Lower lobe of right lung (tissue), 2 donors: ENCODE measurements around the gene PLD5. TPM values are rescaled to one million over a fixed set of nuclear protein-coding genes. Genes with fewer than 3 reads are reported as not detected.
"Not testable (repeated sequence)": the region's sequence is repeated elsewhere in the genome, so short reads cannot be mapped to it uniquely, and the experiment has no call there.

Experiments used
- ATAC-seq, 2 donors: fragments of 200-7000 bp; cut with Tn5 transposase; one replicate each; pipeline ENCODE4 v1.9.1; 2020 to 2022; ENCODE audit warnings: mild to moderate bottlenecking in 2 of 2, moderate library complexity in 2 of 2
- DNase-seq: peaks from one replicate; pipeline ENCODE4 v3.0.0-alpha.2; 2020
- H3K27ac ChIP-seq: fragments of 200-600 bp; one replicate; pipeline ENCODE4 v1.8.0; 2022
- H3K27me3 ChIP-seq: fragments of 200-600 bp; one replicate; pipeline ENCODE4 v1.8.0; 2022; ENCODE audit warnings: low read depth
- H3K36me3 ChIP-seq: fragments of 200-600 bp; one replicate; pipeline ENCODE4 v1.8.0; 2022; ENCODE audit warnings: mild to moderate bottlenecking
- H3K4me1 ChIP-seq: fragments of 200-600 bp; one replicate; pipeline ENCODE4 v1.8.0; 2022
- H3K4me3 ChIP-seq: fragments of 200-600 bp; one replicate; pipeline ENCODE4 v1.8.0; 2022; ENCODE audit warnings: mild to moderate bottlenecking
- H3K9me3 ChIP-seq: fragments of 200-600 bp; one replicate; pipeline ENCODE4 v1.8.0; 2022
- intact Hi-C: fragments of 100-400 bp; cut with DNase I; formaldehyde crosslinking; loops from one replicate; pipeline ENCODE4 v1.11.0; 2022
- total RNA-seq: library from RNA; stranded (reverse); fragmentation: NEBNext Ultra II Directional; extraction: Animal tissue kit (Norgen Biotek cat#: 25700); gene quantifications from one replicate; pipeline ENCODE4 v1.2.1, GENCODE V29; 2021
- TF ChIP-seq, protein P1 (sequence below): fragments of 200-600 bp; IDR thresholded peaks from one replicate; pipeline ENCODE4 v1.8.0; 2022; ENCODE audit warnings: antibody characterized with exemption, mild to moderate bottlenecking
- donor health status: DM: no; HTN: yes; CAD: no; lungs with severe emphysema.

Gene PLD5
- total RNA-seq, 1 donor from 2014 or later, result 0.21 TPM

DNA sequence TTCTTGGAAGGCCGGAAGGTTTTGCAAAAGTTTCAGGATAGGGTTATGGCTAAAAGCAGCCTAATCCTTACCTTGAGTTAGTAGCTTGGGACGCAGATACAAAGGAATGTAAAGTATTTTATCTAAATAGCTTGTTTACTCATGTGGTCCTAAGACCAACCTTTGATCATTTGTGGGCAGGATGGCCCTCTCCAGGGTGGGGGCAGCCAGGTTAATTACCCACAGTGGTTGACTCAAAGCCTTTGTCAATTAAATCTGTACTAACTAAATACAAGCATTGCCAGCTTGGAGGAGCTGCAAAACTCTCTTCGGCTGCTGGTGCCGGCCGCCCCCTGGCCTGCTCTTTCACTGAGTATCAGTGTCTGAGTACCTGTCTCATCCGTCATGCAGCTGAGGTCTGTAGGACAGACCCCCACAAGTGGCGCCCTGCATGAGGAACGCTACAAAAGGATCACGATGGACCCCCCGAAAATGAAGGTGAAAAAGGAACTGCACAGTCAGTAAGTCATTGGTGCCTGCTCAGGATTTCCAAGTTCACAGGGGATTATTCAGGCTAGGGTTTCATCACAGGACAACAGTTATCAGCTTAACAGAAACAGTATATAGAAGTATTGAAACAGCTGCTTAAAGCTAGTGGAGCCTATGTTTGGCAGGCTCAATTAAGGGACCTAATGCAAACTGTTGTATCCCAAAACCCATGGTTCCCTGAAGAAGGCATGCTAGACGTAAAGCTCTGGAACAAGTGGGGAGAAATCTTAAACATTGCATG, 313.1 kb downstream of the PLD5 start:
- TF ChIP-seq, protein P1, sequence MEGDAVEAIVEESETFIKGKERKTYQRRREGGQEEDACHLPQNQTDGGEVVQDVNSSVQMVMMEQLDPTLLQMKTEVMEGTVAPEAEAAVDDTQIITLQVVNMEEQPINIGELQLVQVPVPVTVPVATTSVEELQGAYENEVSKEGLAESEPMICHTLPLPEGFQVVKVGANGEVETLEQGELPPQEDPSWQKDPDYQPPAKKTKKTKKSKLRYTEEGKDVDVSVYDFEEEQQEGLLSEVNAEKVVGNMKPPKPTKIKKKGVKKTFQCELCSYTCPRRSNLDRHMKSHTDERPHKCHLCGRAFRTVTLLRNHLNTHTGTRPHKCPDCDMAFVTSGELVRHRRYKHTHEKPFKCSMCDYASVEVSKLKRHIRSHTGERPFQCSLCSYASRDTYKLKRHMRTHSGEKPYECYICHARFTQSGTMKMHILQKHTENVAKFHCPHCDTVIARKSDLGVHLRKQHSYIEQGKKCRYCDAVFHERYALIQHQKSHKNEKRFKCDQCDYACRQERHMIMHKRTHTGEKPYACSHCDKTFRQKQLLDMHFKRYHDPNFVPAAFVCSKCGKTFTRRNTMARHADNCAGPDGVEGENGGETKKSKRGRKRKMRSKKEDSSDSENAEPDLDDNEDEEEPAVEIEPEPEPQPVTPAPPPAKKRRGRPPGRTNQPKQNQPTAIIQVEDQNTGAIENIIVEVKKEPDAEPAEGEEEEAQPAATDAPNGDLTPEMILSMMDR, result no peak
- Histone ChIP-seq H3K36me3 (no peaks in the 10 kb centered on the region), H3K27me3 (peaks cover 4% of the 10 kb centered on the region), H3K9me3 (no peaks in the 10 kb centered on the region), H3K27ac (no peak overlapping the region), H3K4me1 (no peaks in the 10 kb centered on the region), H3K4me3 (no peak overlapping the region)
- DNase-seq, result no peak
- intact Hi-C loops, result no loop called here
- no peak for ATAC-seq

DNA sequence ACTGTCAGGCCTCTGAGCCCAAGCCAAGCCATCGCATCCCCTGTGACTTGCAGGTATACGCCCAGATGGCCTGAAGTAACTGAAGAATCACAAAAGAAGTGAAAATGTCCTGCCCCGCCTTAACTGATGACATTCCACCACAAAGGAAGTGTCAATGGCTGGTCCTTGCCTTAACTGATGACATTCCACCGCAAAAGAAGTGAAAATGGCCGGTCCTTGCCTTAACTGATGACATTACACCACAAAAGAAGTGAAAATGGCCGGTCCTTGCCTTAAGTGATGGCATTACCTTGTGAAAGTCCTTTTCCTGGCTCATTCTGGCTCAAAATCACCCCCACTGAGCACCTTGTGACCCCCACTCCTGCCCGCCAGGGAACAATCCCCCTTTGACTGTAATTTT, 314.2 kb downstream of the PLD5 start:
- H3K4me1 ChIP-seq, H3K9me3 ChIP-seq, H3K36me3 ChIP-seq, ATAC-seq, H3K4me3 ChIP-seq, H3K27ac ChIP-seq, intact Hi-C loops, H3K27me3 ChIP-seq, DNase-seq: not testable (repeated sequence)

DNA sequence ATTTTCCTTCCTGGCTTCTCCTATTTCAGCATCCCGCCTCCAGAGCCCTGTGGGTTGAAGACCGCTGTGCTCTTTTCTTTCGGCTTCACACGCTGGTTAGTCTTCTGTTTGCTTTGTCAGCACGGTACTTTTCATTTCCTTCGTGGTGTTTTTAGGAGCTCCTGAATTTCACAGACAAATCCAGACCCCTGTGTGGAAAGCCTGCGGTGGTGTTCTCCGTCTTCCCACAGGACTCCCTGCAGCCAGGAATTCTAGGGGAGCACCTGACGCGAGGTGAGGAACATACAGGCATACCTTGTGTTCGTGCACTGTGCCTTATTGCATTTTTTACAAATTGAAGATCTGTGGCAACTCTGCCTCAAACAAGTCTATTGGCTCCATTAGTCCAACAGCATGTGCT, 315.4 kb downstream of the PLD5 start:
- intact Hi-C loops, result no loop called here
- Histone ChIP-seq H3K4me3 (no peak overlapping the region), H3K27me3 (peaks cover 4% of the 10 kb centered on the region), H3K36me3 (no peaks in the 10 kb centered on the region), H3K9me3 (no peaks in the 10 kb centered on the region), H3K4me1 (no peaks in the 10 kb centered on the region), H3K27ac (no peak overlapping the region)
- TF ChIP-seq, protein P1, result no peak
- DNase-seq (no peak), ATAC-seq (no peak)

DNA sequence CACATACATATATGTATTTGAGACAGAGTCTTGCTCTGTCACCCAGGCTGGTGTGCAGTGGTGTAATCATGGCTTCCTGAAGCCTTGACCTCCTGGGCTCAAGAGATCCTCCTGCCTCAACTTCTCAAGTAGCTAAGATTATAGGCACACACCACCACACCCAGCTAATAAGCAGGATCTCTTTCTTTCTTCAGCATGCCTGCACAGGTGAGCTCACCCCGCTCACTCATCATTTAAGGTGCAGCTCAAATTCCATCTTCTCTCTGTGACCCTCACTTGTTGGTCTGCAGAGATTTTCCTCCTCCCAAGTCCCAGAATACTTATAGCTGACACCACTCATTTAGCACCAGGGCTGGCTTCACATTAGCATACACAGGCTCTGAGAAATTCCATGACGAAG, 316.5 kb downstream of the PLD5 start:
- ATAC-seq (no peak), DNase-seq (no peak)
- TF ChIP-seq, protein P1, result no peak
- H3K4me3 ChIP-seq, result no peak overlapping the region
- no peaks in the 10 kb centered on the region for H3K4me1 ChIP-seq
- H3K36me3 ChIP-seq, result no peaks in the 10 kb centered on the region
- peaks cover 4% of the 10 kb centered on the region for H3K27me3 ChIP-seq
- no peak overlapping the region for H3K27ac ChIP-seq
- intact Hi-C loops, result no loop called here
- no peaks in the 10 kb centered on the region for H3K9me3 ChIP-seq

DNA sequence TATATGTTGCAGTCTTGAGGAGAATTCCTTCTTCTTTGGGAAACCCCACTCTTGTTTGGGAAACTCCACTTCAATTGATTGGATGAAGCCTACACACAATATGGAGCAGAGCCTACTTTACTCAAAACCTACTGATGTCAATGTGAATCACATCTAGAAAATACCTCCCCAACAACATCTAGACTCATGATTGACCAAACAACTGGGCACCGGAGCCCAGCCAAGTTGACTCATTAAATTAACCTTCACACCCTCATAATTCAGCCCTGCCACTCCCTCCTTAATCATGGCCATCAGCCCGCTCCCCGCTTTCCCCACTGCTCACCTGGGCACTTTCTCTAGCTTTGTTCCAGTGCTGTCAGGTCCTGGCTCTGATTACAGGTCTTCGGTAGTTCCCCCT, 317.5 kb downstream of the PLD5 start:
- no peaks in the 10 kb centered on the region for H3K27me3 ChIP-seq
- no peak for DNase-seq
- no peak overlapping the region for H3K27ac ChIP-seq
- intact Hi-C loops, result no loop called here
- TF ChIP-seq, protein P1, result no peak
- no peak for ATAC-seq
- H3K4me1 ChIP-seq, result no peaks in the 10 kb centered on the region
- H3K9me3 ChIP-seq, result no peaks in the 10 kb centered on the region
- no peaks in the 10 kb centered on the region for H3K36me3 ChIP-seq
- H3K4me3 ChIP-seq, result no peak overlapping the region

DNA sequence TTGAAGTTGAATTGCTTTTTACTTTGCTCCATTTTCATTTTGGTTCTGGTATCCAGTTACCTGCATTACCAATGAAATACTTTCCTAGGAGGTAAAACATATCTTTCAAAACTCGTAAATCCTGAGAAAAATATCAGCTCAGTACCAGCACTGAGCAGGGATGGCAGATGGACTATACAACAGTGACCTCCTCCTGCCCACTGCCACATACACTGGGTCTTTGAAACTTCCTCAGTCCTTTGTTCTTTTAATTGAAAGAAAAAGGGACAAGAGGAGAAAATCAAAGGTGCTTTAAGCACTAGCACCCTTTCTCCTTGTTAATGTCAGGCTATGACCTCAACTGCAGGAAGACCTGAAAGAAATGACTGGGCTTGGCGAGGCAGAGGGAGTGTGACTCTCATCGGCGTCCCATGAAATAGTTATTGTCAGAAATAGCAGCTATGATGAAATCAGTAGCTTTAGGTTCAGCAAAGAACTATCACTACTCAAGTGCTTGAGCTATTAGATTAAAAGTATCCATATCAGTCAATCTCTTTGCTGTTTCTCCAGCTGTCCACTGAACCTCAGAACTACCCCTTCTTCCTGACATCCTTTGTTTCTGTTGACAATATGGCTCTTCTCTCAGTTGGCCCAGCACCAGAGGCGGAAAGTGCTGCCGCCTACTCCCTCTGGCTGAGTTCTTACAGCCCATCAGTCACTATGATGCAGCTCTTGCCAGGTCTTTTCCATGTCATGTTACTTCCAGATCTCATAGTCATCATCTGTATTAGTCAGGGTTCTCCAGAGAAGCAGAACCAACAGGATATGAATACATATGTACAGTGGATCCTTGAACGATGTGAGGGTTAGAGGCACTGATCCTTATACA, 318.6 kb downstream of the PLD5 start:
- Histone ChIP-seq H3K36me3 (no peaks in the 10 kb centered on the region), H3K27ac (no peak overlapping the region), H3K4me1 (no peaks in the 10 kb centered on the region), H3K27me3 (no peaks in the 10 kb centered on the region), H3K4me3 (no peak overlapping the region), H3K9me3 (no peaks in the 10 kb centered on the region)
- TF ChIP-seq, protein P1, result no peak
- ATAC-seq (no peak), DNase-seq (no peak)
- intact Hi-C loops, result no loop called here
